Muscle of leg (tissue), 11 donors: ENCODE measurements around the gene ZNF385A. TPM values are rescaled to one million over a fixed set of nuclear protein-coding genes. Genes with fewer than 3 reads are reported as not detected.

Experiments
- DNase-seq: peaks from one replicate; pipeline ENCODE4 v3.0.0; 2013
- H3K27ac ChIP-seq: one replicate; pipeline ENCODE4 v1.5.1; 2013; ENCODE audit warnings: mild to moderate bottlenecking, low read length, control low read depth
- H3K27me3 ChIP-seq: one replicate; pipeline ENCODE4 v1.6.1; 2013; ENCODE audit warnings: low read length; ENCODE audit not compliant: control insufficient read depth, insufficient read depth
- H3K36me3 ChIP-seq: one replicate; pipeline ENCODE4 v1.6.1; 2013; ENCODE audit warnings: low read length; ENCODE audit not compliant: control insufficient read depth, insufficient read depth
- H3K4me1 ChIP-seq: one replicate; pipeline ENCODE4 v1.6.1; 2013; ENCODE audit warnings: low read length; ENCODE audit not compliant: control insufficient read depth, insufficient read depth
- H3K4me3 ChIP-seq: one replicate; pipeline ENCODE4 v1.5.1; 2013; ENCODE audit warnings: low read length, control low read depth
- H3K9me3 ChIP-seq: replicated peaks from 2 replicates; pipeline ENCODE4 v1.6.1; 2013; ENCODE audit warnings: low read depth, low read length; ENCODE audit not compliant: control insufficient read depth
- WGBS: methylation state at CpG from one replicate; pipeline ENCODE4 v1.1.5; 2013; ENCODE audit warnings: missing lambda C conversion rate; ENCODE audit not compliant: insufficient coverage; 5-methylcytosine and 5-hydroxymethylcytosine counted together
- polyA plus RNA-seq, 8 donors: library from polyadenylated mRNA; unstranded; fragments of 120-200 nt; gene quantifications; one replicate each; pipeline versions ENCODE4 v1.2.1 to v1.2.3, GENCODE V29; 2013; ENCODE audit warnings: inconsistent platforms in 1 of 8, low replicate concordance in 1 of 8; ENCODE audit not compliant: insufficient read length in 8 of 8, insufficient read depth in 1 of 8
- total RNA-seq: library from RNA; stranded (reverse); fragments of 120-200 nt; gene quantifications from one replicate; pipeline ENCODE4 v1.2.4, GENCODE V29; 2013

The ZNF385A gene
- total and polyA plus RNA-seq, 9 donors: 2.7 to 23.8 (median 13.0) TPM

GRCh38 chr12:54425702-54426101 is 41.2 kb upstream of the ZNF385A start:
- Histone ChIP-seq H3K9me3 (no peaks in the 10 kb centered on the region), H3K4me1 (peaks cover 57% of the 10 kb centered on the region), H3K27me3 (no peaks in the 10 kb centered on the region), H3K27ac (no peak overlapping the region), H3K4me3 (no peak overlapping the region), H3K36me3 (no peaks in the 10 kb centered on the region)
- peak; percentile 89 for DNase-seq
- no CpG with 5 or more reads among the region's 2 CpGs for WGBS

DNA sequence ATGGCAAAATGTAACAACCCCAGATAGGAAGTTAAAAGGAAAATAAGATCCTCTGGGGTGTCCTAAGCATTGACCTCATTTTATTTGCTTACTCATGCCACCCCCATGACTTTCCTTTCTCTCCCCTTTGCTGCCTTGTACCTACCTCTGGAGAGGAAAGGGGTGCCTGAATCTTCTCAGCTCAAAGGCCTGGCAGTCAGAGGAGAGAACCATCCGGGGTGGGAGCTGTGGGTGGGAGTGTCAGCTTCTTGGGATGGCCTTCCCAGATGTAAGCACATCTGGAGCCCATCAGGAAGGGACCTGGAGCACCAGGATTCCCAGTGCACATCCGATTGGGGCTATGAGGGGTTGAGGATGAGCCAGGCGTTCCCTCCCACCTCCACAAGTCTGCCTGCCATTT is 39.7 kb upstream of the ZNF385A start:
- Histone ChIP-seq H3K4me1 (peaks cover 71% of the 10 kb centered on the region), H3K27ac (no peak overlapping the region)

DNA sequence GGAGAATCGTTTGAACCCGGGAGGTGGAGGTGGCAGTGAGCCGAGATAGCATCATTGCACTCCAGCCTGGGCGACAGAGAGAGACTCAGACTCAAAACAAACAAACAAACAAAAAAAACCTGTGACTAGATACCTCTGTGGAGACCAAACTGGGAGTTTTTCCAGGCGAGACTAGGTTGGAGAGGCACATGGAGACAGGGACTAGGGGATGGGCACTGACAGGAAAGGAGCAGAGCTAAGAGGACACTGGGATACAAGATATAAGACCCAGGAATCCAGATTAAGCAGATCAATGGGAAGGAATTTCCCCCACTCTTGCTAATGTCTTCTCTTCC is 39.2 kb upstream of the ZNF385A start:
- H3K27me3 ChIP-seq: no peaks in the 10 kb centered on the region
- peaks cover 66% of the 10 kb centered on the region for H3K4me1 ChIP-seq
- 20% methylated on average over 1 of the region's 5 CpGs for WGBS
- DNase-seq: no peak
- no peak overlapping the region for H3K4me3 ChIP-seq
- H3K27ac ChIP-seq: no peak overlapping the region
- H3K36me3 ChIP-seq: no peaks in the 10 kb centered on the region
- no peaks in the 10 kb centered on the region for H3K9me3 ChIP-seq

More for the DNA sequence above, 39.7 kb upstream of the ZNF385A start:
- Histone ChIP-seq H3K4me3 (no peak overlapping the region), H3K36me3 (no peaks in the 10 kb centered on the region), H3K9me3 (no peaks in the 10 kb centered on the region), H3K27me3 (no peaks in the 10 kb centered on the region)
- WGBS: no CpG with 5 or more reads among the region's 3 CpGs
- peak; percentile 57 for DNase-seq

DNA sequence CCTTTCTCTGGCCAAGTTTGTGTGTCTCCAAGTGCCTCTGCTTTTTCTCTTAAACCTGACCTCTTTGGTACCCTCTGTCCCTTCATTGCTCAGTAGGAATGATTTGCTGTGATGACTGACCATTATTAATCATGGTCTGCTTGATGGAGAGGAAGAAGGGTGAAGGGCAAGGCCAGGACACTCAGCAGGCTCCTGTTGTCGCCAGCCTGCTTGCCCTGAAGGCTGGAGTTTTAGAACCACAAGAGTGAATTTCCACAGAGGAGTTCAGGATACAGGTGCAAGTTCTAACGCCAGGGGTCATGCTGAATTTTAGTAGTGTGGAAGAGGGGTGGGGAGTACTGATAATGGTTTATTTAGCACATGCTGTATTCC is 37.3 kb upstream of the ZNF385A start:
- Histone ChIP-seq H3K36me3 (no peaks in the 10 kb centered on the region), H3K27me3 (no peaks in the 10 kb centered on the region), H3K9me3 (no peaks in the 10 kb centered on the region), H3K27ac (no peak overlapping the region), H3K4me3 (no peak overlapping the region), H3K4me1 (peaks cover 58% of the 10 kb centered on the region)
- WGBS: 83% methylated on average over 1 of the region's 2 CpGs
- DNase-seq: no peak

- 19% methylated on average over 1 of the region's 4 CpGs for WGBS
- no peak for DNase-seq
- Histone ChIP-seq H3K9me3 (no peaks in the 10 kb centered on the region), H3K4me3 (no peak overlapping the region), H3K36me3 (no peaks in the 10 kb centered on the region), H3K27ac (peak overlapping the region; percentile 11), H3K4me1 (peaks cover 57% of the 10 kb centered on the region), H3K27me3 (no peaks in the 10 kb centered on the region)
Measured at GRCh38 chr12:54421175-54421878, 36.8 kb upstream of the ZNF385A start.

- no peaks in the 10 kb centered on the region for H3K27me3 ChIP-seq
- WGBS: 21% methylated on average over 1 of the region's 2 CpGs
- H3K4me1 ChIP-seq: peaks cover 58% of the 10 kb centered on the region
- no peak for DNase-seq
- peak overlapping the region; percentile 8 for H3K27ac ChIP-seq
- H3K9me3 ChIP-seq: no peaks in the 10 kb centered on the region
- H3K4me3 ChIP-seq: no peak overlapping the region
- no peaks in the 10 kb centered on the region for H3K36me3 ChIP-seq
Measured at GRCh38 chr12:54420766-54421144, 36.2 kb upstream of the ZNF385A start.

- Histone ChIP-seq H3K27me3 (no peaks in the 10 kb centered on the region), H3K27ac (peak within 1 kb of the TSS; percentile 91), H3K9me3 (no peaks in the 10 kb centered on the region), H3K4me3 (peak within 1 kb of the TSS; percentile 76), H3K4me1 (peaks cover 59% of the 10 kb centered on the region), H3K36me3 (no peaks in the 10 kb centered on the region)
- WGBS: 3% methylated on average over 23 of the region's 46 CpGs
- peak; percentile 91 for DNase-seq
Measured at GRCh38 chr12:54419088-54419887, 34.8 kb upstream of the ZNF385A start, which contains the start of gene ITGA5. ITGA5 (minus strand) TSS chr12:54419266; CDS start chr12:54419198, 68 bp downstream.

GRCh38 chr12:54418441-54419087 is 34.0 kb upstream of the ZNF385A start:
- H3K4me3 ChIP-seq: peak overlapping the region; percentile 76
- no peak for DNase-seq
- H3K27me3 ChIP-seq: no peaks in the 10 kb centered on the region
- peak overlapping the region; percentile 91 for H3K27ac ChIP-seq
- WGBS: 0% methylated on average over 33 of the region's 35 CpGs
- H3K36me3 ChIP-seq: no peaks in the 10 kb centered on the region
- H3K4me1 ChIP-seq: peaks cover 63% of the 10 kb centered on the region
- no peaks in the 10 kb centered on the region for H3K9me3 ChIP-seq

DNA sequence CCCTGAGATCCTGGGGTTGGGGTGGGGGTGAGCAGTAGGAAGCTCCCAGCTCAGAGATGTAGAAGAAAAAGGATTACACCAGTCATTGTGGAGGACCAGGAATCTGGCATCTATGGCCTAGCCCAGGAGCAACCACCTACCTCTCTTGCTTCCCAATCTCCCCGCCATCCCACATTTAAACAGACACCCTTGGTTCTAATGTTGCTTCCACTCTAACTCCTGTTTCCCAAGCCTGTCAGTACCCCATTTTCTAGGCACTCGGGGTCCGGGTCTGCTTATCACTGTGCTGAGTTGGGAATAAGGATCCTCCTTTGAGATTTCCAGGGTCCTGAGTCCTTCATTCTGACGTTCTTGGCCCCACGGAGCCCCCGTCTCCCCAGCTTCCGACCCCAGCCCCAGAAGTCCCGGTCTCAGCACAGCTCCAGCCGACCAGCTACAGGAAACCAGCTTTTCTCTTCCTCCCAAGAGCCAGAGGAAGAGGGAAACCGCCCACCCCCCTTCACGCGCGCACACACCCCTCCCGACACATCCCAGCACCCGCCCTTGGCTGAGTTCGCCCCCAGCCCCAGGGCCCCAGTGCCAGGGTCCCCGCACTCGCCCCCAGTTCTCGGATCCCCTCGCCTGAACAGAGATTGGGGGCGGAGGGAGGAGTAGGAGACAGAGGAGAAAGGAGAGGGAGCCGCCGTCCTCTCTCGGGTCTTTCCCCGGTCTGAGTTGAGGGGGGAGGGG is 33.3 kb upstream of the ZNF385A start:
- no peaks in the 10 kb centered on the region for H3K36me3 ChIP-seq
- H3K27me3 ChIP-seq: no peaks in the 10 kb centered on the region
- peaks cover 67% of the 10 kb centered on the region for H3K4me1 ChIP-seq
- peak overlapping the region; percentile 91 for H3K27ac ChIP-seq
- H3K9me3 ChIP-seq: no peaks in the 10 kb centered on the region
- H3K4me3 ChIP-seq: peak overlapping the region; percentile 76
- peak; percentile 74 for DNase-seq
- 0% methylated on average over 4 of the region's 25 CpGs for WGBS
